ENCODE measurements around the gene MAP6D1. TPM values are rescaled to one million over a fixed set of nuclear protein-coding genes. Genes with fewer than 3 reads are reported as not detected.

The MAP6D1 gene
- total RNA-seq, 1 donor from 2014 or later: 3.3 TPM

GRCh38 chr3:183807209-183807728, 18.1 kb downstream of the MAP6D1 start:
- TF ChIP-seq CTCF (IDR thresholded peaks at IDR 0.05; ENCODE audit: insufficient read depth, low read length, poor library complexity, severe bottlenecking): no peak
- no peak for DNase-seq (ENCODE audit: low read depth)
- no peaks in the 10 kb centered on the region for H3K27me3 ChIP-seq (ENCODE audit: control insufficient read depth, insufficient read depth, low read length)
- H3K36me3 ChIP-seq (ENCODE audit: control insufficient read depth, insufficient read depth, low read length): peaks cover 8% of the 10 kb centered on the region
- H3K4me3 ChIP-seq (ENCODE audit: low read depth, low read length): no peak overlapping the region

GRCh38 chr3:183802989-183803388, 22.4 kb downstream of the MAP6D1 start:
- no peak for TF ChIP-seq CTCF (IDR thresholded peaks at IDR 0.05; ENCODE audit: insufficient read depth, low read length, poor library complexity, severe bottlenecking)
- Histone ChIP-seq H3K36me3 (ENCODE audit: control insufficient read depth, insufficient read depth, low read length) (peaks cover 5% of the 10 kb centered on the region), H3K27me3 (ENCODE audit: control insufficient read depth, insufficient read depth, low read length) (no peaks in the 10 kb centered on the region), H3K4me3 (ENCODE audit: low read depth, low read length) (no peak overlapping the region)
- DNase-seq (ENCODE audit: low read depth): no peak

- no peak for TF ChIP-seq CTCF (IDR thresholded peaks at IDR 0.05; ENCODE audit: insufficient read depth, low read length, poor library complexity, severe bottlenecking)
- no peak overlapping the region for H3K4me3 ChIP-seq (ENCODE audit: low read depth, low read length)
- H3K36me3 ChIP-seq (ENCODE audit: control insufficient read depth, insufficient read depth, low read length): peaks cover 2% of the 10 kb centered on the region
- H3K27me3 ChIP-seq (ENCODE audit: control insufficient read depth, insufficient read depth, low read length): no peaks in the 10 kb centered on the region
- DNase-seq (ENCODE audit: low read depth): no peak
Observed at GRCh38 chr3:183801601-183802000, 23.8 kb downstream of the MAP6D1 start.

- peaks cover 2% of the 10 kb centered on the region for H3K36me3 ChIP-seq (ENCODE audit: control insufficient read depth, insufficient read depth, low read length)
- TF ChIP-seq CTCF (IDR thresholded peaks at IDR 0.05; ENCODE audit: insufficient read depth, low read length, poor library complexity, severe bottlenecking): no peak
- DNase-seq (ENCODE audit: low read depth): no peak
Observed at GRCh38 chr3:183800243-183800863, 25.0 kb downstream of the MAP6D1 start.

GRCh38 chr3:183799461-183799860, 25.9 kb downstream of the MAP6D1 start:
- peaks cover 2% of the 10 kb centered on the region for H3K36me3 ChIP-seq (ENCODE audit: control insufficient read depth, insufficient read depth, low read length)

More at GRCh38 chr3:183800243-183800863, 25.0 kb downstream of the MAP6D1 start:
- Histone ChIP-seq H3K4me3 (ENCODE audit: low read depth, low read length) (no peak overlapping the region), H3K27me3 (ENCODE audit: control insufficient read depth, insufficient read depth, low read length) (no peaks in the 10 kb centered on the region)

More at GRCh38 chr3:183799461-183799860, 25.9 kb downstream of the MAP6D1 start:
- Histone ChIP-seq H3K4me3 (ENCODE audit: low read depth, low read length) (no peak overlapping the region), H3K27me3 (ENCODE audit: control insufficient read depth, insufficient read depth, low read length) (no peaks in the 10 kb centered on the region)
- DNase-seq (ENCODE audit: low read depth): no peak
- TF ChIP-seq CTCF (IDR thresholded peaks at IDR 0.05; ENCODE audit: insufficient read depth, low read length, poor library complexity, severe bottlenecking): no peak

All from kidney epithelial cell (primary cell).